HEK293 (cell line): ENCODE measurements around the gene APPBP2.

Source experiments
- CTCF ChIA-PET: fragments of 350-600 bp; formaldehyde crosslinking; extraction: SDS; loops from one replicate; lab custom pipeline; 2021; ENCODE audit warnings: antibody characterized with exemption; lab: Yijun Ruan, JAX
- POLR2A ChIA-PET: fragments of 300-600 bp; formaldehyde crosslinking; extraction: SDS; loops from one replicate; lab custom pipeline; 2020; ENCODE audit warnings: antibody characterized with exemption, inconsistent platforms; lab: Yijun Ruan, JAX
- H3K27ac ChIP-seq: fragments of 200-500 bp; sonication (Bioruptor generic); 2 replicates; pipeline ENCODE4 v1.5.1; 2014; ENCODE audit warnings: low read depth, low read length, control low read depth, inconsistent platforms; ENCODE audit errors: extremely low read depth
- H3K36me3 ChIP-seq, 2 experiments: fragments of 200-500 bp in 1 of 2; sonication (Bioruptor generic) in 1 of 2; 1 replicate in 1 of 2; 2 replicates in 1 of 2; pipeline ENCODE4 v1.5.1; 2014 to 2017; ENCODE audit warnings: inconsistent platforms in 2 of 2, low read length in 2 of 2; ENCODE audit not compliant: control insufficient read depth in 2 of 2, insufficient read depth in 1 of 2
- H3K4me1 ChIP-seq: fragments of 200-500 bp; sonication (Bioruptor generic); 2 replicates; pipeline ENCODE4 v1.5.1; 2014; ENCODE audit warnings: mild to moderate bottlenecking, low read length, inconsistent platforms; ENCODE audit not compliant: control insufficient read depth, insufficient read depth
- H3K4me3 ChIP-seq: 2 replicates; pipeline ENCODE4 v1.5.1; 2011; ENCODE audit warnings: low read depth, mild to moderate bottlenecking, control low read depth, low read length, moderate library complexity
- H3K9me3 ChIP-seq: fragments of 200-500 bp; sonication (Bioruptor generic); 2 replicates; pipeline ENCODE4 v1.5.1; 2014; ENCODE audit warnings: low read depth, low read length, inconsistent platforms; ENCODE audit not compliant: control insufficient read depth, insufficient read depth
- GLI2 ChIP-seq: fragments of 450-650 bp; formaldehyde crosslinking; IDR thresholded peaks from 2 replicates; pipeline ENCODE4; 2017; ENCODE audit warnings: missing biosample characterization, missing genetic modification characterization, low read depth, borderline replicate concordance
- GLIS1 ChIP-seq: fragments of 450-650 bp; formaldehyde crosslinking; IDR thresholded peaks from 2 replicates; pipeline ENCODE4 v1.5.1; 2016; ENCODE audit warnings: missing biosample characterization, missing genetic modification characterization
- SETDB1 ChIP-seq: IDR thresholded peaks from one replicate; pipeline ENCODE4 v1.6.1; 2017; ENCODE audit warnings: mild to moderate bottlenecking, low read length, moderate library complexity, mixed read lengths; ENCODE audit not compliant: insufficient read length
- ZNF16 ChIP-seq: fragments of 450-650 bp; formaldehyde crosslinking; IDR thresholded peaks from 2 replicates; pipeline ENCODE4 v1.5.1; 2016; ENCODE audit warnings: low read depth, missing biosample characterization, missing genetic modification characterization
- ZNF184 ChIP-seq: fragments of 450-650 bp; IDR thresholded peaks from 2 replicates; pipeline ENCODE4 v1.5.1; 2018; ENCODE audit warnings: missing biosample characterization, mild to moderate bottlenecking, missing genetic modification characterization
- ZNF350 ChIP-seq: fragments of 450-650 bp; formaldehyde crosslinking; IDR thresholded peaks from 2 replicates; pipeline ENCODE4 v1.5.0; 2017; ENCODE audit warnings: missing biosample characterization, mild to moderate bottlenecking, missing genetic modification characterization
- ZNF747 ChIP-seq: fragments of 450-650 bp; formaldehyde crosslinking; IDR thresholded peaks from 2 replicates; pipeline ENCODE4 v1.5.1; 2016; ENCODE audit warnings: missing biosample characterization, missing genetic modification characterization
- ZSCAN23 ChIP-seq: fragments of 450-650 bp; formaldehyde crosslinking; IDR thresholded peaks from 2 replicates; pipeline ENCODE4 v1.5.1; 2016; ENCODE audit warnings: missing biosample characterization, missing genetic modification characterization
- TF ChIP-seq, protein P1 (sequence below): fragments of 450-650 bp; formaldehyde crosslinking; IDR thresholded peaks from 2 replicates; pipeline ENCODE4 v1.5.1; 2016; ENCODE audit warnings: missing biosample characterization, missing genetic modification characterization
- TF ChIP-seq, protein P2 (sequence below): fragments of 450-650 bp; IDR thresholded peaks from 2 replicates; pipeline ENCODE4 v1.5.1; 2018; ENCODE audit warnings: missing biosample characterization, missing genetic modification characterization
- TF ChIP-seq, protein P3 (sequence below): fragments of 450-650 bp; formaldehyde crosslinking; IDR thresholded peaks from 2 replicates; pipeline ENCODE4 v1.5.1; 2017; ENCODE audit warnings: missing biosample characterization, missing genetic modification characterization
- TF ChIP-seq, protein P4 (sequence below): fragments of 450-650 bp; IDR thresholded peaks from 2 replicates; pipeline ENCODE4 v1.5.1; 2018; ENCODE audit warnings: missing biosample characterization, mild to moderate bottlenecking, missing genetic modification characterization
- TF ChIP-seq, protein P5 (sequence below): fragments of 450-650 bp; formaldehyde crosslinking; IDR thresholded peaks from 2 replicates; pipeline ENCODE4 v1.5.1; 2017; ENCODE audit warnings: missing biosample characterization, mild to moderate bottlenecking, missing genetic modification characterization, moderate library complexity
- TF ChIP-seq, protein P6 (sequence below): fragments of 450-650 bp; formaldehyde crosslinking; IDR thresholded peaks from 2 replicates; pipeline ENCODE4 v1.5.1; 2017; ENCODE audit warnings: missing biosample characterization, missing genetic modification characterization
- TF ChIP-seq, protein P7 (sequence below): fragments of 450-650 bp; formaldehyde crosslinking; IDR thresholded peaks from 2 replicates; pipeline ENCODE4 v1.5.1; 2016; ENCODE audit warnings: missing biosample characterization, missing genetic modification characterization

The APPBP2 gene

DNA sequence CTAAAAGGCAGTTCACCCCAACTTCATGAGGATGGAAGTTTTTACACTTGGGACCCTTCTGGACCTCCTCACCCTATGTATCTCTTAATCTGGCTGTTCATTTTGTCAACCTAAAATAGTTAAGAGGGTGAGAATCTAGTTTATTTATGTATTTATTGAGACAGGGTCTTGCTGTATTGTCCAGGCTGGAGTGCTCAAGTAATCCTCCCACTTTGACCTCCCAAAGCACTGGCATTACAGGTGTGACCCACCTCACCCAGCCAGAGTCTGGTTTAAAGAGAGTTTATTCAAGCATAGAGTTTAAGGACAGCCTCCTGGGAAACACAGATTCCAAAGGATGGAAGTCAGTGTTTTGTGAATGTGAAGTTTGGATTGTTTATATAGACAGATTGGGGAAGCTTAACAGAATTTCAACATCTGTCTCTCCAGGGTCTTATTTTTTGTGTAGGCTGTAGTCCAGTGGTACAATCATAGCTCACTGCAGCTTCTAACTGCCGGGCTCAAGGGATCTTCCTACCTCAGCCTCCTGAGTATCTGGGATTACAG is 8.0 kb upstream of the APPBP2 start (continued):
- TF ChIP-seq, protein P1, sequence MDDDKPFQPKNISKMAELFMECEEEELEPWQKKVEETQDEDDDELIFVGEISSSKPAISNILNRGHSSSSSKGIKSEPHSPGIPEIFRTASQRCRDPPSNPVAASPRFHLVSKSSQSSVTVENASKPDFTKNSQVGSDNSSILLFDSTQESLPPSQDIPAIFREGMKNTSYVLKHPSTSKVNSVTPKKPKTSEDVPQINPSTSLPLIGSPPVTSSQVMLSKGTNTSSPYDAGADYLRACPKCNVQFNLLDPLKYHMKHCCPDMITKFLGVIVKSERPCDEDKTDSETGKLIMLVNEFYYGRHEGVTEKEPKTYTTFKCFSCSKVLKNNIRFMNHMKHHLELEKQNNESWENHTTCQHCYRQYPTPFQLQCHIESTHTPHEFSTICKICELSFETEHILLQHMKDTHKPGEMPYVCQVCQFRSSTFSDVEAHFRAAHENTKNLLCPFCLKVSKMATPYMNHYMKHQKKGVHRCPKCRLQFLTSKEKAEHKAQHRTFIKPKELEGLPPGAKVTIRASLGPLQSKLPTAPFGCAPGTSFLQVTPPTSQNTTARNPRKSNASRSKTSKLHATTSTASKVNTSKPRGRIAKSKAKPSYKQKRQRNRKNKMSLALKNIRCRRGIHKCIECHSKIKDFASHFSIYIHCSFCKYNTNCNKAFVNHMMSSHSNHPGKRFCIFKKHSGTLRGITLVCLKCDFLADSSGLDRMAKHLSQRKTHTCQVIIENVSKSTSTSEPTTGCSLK (tag by site-specific recombination) = no peak
- TF ChIP-seq ZSCAN23 (tag by site-specific recombination) = no peak
- no peak for TF ChIP-seq ZNF16 (tag by site-specific recombination)
- no peak for TF ChIP-seq ZNF184
- TF ChIP-seq, protein P2, sequence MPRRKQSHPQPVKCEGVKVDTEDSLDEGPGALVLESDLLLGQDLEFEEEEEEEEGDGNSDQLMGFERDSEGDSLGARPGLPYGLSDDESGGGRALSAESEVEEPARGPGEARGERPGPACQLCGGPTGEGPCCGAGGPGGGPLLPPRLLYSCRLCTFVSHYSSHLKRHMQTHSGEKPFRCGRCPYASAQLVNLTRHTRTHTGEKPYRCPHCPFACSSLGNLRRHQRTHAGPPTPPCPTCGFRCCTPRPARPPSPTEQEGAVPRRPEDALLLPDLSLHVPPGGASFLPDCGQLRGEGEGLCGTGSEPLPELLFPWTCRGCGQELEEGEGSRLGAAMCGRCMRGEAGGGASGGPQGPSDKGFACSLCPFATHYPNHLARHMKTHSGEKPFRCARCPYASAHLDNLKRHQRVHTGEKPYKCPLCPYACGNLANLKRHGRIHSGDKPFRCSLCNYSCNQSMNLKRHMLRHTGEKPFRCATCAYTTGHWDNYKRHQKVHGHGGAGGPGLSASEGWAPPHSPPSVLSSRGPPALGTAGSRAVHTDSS = no peak
- TF ChIP-seq GLI2 (tag by site-specific recombination) = no peak

DNA sequence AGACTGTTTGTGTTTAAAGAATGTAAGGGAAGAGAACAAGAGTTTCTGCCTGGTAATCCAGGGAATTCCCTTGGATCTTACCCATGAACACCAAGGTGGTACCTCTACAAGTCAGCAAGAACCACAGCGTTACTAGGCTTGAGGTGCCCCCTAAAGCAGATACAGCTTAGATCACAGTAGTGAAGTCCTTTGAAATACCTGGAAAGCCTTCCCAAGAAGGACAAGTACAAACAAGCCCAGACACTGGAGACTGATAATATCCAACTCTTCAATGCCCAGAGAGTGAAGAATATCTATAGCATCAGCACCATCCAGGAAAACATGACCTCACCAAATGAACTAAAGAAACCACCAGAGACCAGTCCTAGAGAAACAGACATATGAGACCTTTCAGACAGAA is 3.8 kb upstream of the APPBP2 start:
- CTCF ChIA-PET = no interaction called here
- TF ChIP-seq ZNF747 (tag by site-specific recombination) (no peak), GLIS1 (tag by site-specific recombination) (no peak), ZNF350 (tag by site-specific recombination) (no peak), SETDB1 (peak; percentile 32)
- TF ChIP-seq, protein P3, sequence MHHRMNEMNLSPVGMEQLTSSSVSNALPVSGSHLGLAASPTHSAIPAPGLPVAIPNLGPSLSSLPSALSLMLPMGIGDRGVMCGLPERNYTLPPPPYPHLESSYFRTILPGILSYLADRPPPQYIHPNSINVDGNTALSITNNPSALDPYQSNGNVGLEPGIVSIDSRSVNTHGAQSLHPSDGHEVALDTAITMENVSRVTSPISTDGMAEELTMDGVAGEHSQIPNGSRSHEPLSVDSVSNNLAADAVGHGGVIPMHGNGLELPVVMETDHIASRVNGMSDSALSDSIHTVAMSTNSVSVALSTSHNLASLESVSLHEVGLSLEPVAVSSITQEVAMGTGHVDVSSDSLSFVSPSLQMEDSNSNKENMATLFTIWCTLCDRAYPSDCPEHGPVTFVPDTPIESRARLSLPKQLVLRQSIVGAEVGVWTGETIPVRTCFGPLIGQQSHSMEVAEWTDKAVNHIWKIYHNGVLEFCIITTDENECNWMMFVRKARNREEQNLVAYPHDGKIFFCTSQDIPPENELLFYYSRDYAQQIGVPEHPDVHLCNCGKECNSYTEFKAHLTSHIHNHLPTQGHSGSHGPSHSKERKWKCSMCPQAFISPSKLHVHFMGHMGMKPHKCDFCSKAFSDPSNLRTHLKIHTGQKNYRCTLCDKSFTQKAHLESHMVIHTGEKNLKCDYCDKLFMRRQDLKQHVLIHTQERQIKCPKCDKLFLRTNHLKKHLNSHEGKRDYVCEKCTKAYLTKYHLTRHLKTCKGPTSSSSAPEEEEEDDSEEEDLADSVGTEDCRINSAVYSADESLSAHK (tag by site-specific recombination) = peak; percentile 73
- TF ChIP-seq, protein P4, sequence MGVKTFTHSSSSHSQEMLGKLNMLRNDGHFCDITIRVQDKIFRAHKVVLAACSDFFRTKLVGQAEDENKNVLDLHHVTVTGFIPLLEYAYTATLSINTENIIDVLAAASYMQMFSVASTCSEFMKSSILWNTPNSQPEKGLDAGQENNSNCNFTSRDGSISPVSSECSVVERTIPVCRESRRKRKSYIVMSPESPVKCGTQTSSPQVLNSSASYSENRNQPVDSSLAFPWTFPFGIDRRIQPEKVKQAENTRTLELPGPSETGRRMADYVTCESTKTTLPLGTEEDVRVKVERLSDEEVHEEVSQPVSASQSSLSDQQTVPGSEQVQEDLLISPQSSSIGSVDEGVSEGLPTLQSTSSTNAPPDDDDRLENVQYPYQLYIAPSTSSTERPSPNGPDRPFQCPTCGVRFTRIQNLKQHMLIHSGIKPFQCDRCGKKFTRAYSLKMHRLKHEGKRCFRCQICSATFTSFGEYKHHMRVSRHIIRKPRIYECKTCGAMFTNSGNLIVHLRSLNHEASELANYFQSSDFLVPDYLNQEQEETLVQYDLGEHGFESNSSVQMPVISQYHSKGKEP (tag by site-specific recombination) = no peak
- TF ChIP-seq, protein P5, sequence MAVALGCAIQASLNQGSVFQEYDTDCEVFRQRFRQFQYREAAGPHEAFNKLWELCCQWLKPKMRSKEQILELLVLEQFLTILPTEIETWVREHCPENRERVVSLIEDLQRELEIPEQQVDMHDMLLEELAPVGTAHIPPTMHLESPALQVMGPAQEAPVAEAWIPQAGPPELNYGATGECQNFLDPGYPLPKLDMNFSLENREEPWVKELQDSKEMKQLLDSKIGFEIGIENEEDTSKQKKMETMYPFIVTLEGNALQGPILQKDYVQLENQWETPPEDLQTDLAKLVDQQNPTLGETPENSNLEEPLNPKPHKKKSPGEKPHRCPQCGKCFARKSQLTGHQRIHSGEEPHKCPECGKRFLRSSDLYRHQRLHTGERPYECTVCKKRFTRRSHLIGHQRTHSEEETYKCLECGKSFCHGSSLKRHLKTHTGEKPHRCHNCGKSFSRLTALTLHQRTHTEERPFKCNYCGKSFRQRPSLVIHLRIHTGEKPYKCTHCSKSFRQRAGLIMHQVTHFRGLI (tag by site-specific recombination) = no peak
- TF ChIP-seq, protein P6, sequence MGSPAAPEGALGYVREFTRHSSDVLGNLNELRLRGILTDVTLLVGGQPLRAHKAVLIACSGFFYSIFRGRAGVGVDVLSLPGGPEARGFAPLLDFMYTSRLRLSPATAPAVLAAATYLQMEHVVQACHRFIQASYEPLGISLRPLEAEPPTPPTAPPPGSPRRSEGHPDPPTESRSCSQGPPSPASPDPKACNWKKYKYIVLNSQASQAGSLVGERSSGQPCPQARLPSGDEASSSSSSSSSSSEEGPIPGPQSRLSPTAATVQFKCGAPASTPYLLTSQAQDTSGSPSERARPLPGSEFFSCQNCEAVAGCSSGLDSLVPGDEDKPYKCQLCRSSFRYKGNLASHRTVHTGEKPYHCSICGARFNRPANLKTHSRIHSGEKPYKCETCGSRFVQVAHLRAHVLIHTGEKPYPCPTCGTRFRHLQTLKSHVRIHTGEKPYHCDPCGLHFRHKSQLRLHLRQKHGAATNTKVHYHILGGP (tag by site-specific recombination) = peak; percentile 70; the same call in 1 of the 2 replicates
- TF ChIP-seq, protein P7, sequence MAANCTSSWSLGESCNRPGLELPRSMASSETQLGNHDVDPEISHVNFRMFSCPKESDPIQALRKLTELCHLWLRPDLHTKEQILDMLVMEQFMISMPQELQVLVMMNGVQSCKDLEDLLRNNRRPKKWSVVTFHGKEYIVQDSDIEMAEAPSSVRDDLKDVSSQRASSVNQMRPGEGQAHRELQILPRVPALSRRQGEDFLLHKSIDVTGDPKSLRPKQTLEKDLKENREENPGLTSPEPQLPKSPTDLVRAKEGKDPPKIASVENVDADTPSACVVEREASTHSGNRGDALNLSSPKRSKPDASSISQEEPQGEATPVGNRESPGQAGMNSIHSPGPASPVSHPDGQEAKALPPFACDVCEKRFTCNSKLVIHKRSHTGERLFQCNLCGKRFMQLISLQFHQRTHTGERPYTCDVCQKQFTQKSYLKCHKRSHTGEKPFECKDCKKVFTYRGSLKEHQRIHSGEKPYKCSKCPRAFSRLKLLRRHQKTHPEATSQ (tag by site-specific recombination) = no peak
- TF ChIP-seq, all 188 proteins: peak for 3
- no peaks in the 10 kb centered on the region for H3K36me3 ChIP-seq
- no peak overlapping the region for H3K27ac ChIP-seq
- POLR2A ChIA-PET = interaction anchor here (1.5 kb wide), 1 partner anchor 70 kb away, joined by 4 read pairs; the partner anchor contains the start of gene PPM1D
- H3K4me1 ChIP-seq = no peaks in the 10 kb centered on the region
- no peak overlapping the region for H3K4me3 ChIP-seq
- H3K9me3 ChIP-seq = no peaks in the 10 kb centered on the region
